SU-DHL-6 (cell line): ENCODE results near the gene CDYL2.

Experiments
- CTCF ChIP-seq: fragments of 200-600 bp; sonication (generic); IDR thresholded peaks from one replicate; pipeline ENCODE4 v1.5.1; 2017; ENCODE audit warnings: antibody characterized with exemption, mild to moderate bottlenecking, low read length, moderate library complexity; ENCODE audit not compliant: insufficient read depth, poor library complexity, severe bottlenecking
- EZH2phosphoT487 ChIP-seq: fragments of 200-600 bp; sonication (generic), shearing (Covaris generic); conservative IDR thresholded peaks from 2 replicates; pipeline ENCODE4 v1.6.1; 2018; ENCODE audit warnings: mild to moderate bottlenecking, antibody characterized with exemption, low read length, moderate library complexity, mixed read lengths

- TF ChIP-seq CTCF = no peak
- no peak for TF ChIP-seq EZH2phosphoT487
Measured at GRCh38 chr16:80577485-80578280, 226.7 kb downstream of the CDYL2 start.
